Parathyroid adenoma (tissue), 2 donors: ENCODE data around the gene ENPP7.

ENCODE experiments used
- H2AFZ ChIP-seq: fragments of 300-600 bp; sonication (generic); one replicate; pipeline ENCODE4 v1.7.0; 2017; ENCODE audit warnings: antibody characterized with exemption, mild to moderate bottlenecking
- H3K27ac ChIP-seq: fragments of 300-600 bp; sonication (generic); one replicate; pipeline ENCODE4 v1.7.0; 2017
- H3K27me3 ChIP-seq: fragments of 300-600 bp; sonication (generic); one replicate; pipeline ENCODE4 v1.7.0; 2017; ENCODE audit warnings: low read length; ENCODE audit not compliant: control insufficient read depth, insufficient read depth
- H3K36me3 ChIP-seq: fragments of 300-600 bp; sonication (generic); one replicate; pipeline ENCODE4 v1.7.0; 2017; ENCODE audit warnings: low read length; ENCODE audit not compliant: control insufficient read depth, insufficient read depth
- H3K4me1 ChIP-seq: fragments of 300-600 bp; sonication (generic); one replicate; pipeline ENCODE4 v1.7.0; 2017; ENCODE audit warnings: control low read depth
- H3K4me2 ChIP-seq: fragments of 300-600 bp; sonication (generic); one replicate; pipeline ENCODE4 v1.7.0; 2017; ENCODE audit warnings: low read length
- H3K4me3 ChIP-seq: fragments of 300-600 bp; sonication (generic); one replicate; pipeline ENCODE4 v1.7.0; 2017; ENCODE audit warnings: low read depth, low read length
- H3K79me2 ChIP-seq: fragments of 300-600 bp; sonication (generic); one replicate; pipeline ENCODE4 v1.7.0; 2017; ENCODE audit warnings: control low read depth
- H3K9ac ChIP-seq: fragments of 300-600 bp; sonication (generic); one replicate; pipeline ENCODE4 v1.7.0; 2017; ENCODE audit warnings: mild to moderate bottlenecking
- H3K9me3 ChIP-seq: fragments of 300-600 bp; sonication (generic); one replicate; pipeline ENCODE4 v1.7.0; 2017; ENCODE audit warnings: low read length; ENCODE audit not compliant: control insufficient read depth
- CTCF ChIP-seq: fragments of 300-600 bp; sonication (generic); IDR thresholded peaks from one replicate; pipeline ENCODE4 v1.7.0; 2017; ENCODE audit warnings: antibody characterized with exemption, mild to moderate bottlenecking
- donor health status: primary hyperparathyroidism.

ENPP7 gene

GRCh38 chr17:79778504-79779083 lies 47.9 kb downstream of the ENPP7 start:
- Histone ChIP-seq H3K27ac (no peak overlapping the region), H3K27me3 (no peaks in the 10 kb centered on the region), H2AFZ (peak overlapping the region; percentile 77), H3K9me3 (no peaks in the 10 kb centered on the region), H3K79me2 (no peaks in the 10 kb centered on the region), H3K4me1 (no peaks in the 10 kb centered on the region), H3K4me3 (peak overlapping the region; percentile 52), H3K36me3 (no peaks in the 10 kb centered on the region), H3K9ac (no peak overlapping the region), H3K4me2 (peak overlapping the region; percentile 66)
- TF ChIP-seq CTCF = no peak

- H3K36me3 ChIP-seq = no peaks in the 10 kb centered on the region
- no peaks in the 10 kb centered on the region for H3K4me1 ChIP-seq
- no peaks in the 10 kb centered on the region for H3K9me3 ChIP-seq
- peak overlapping the region; percentile 52 for H3K4me3 ChIP-seq
- TF ChIP-seq CTCF = no peak
- no peak overlapping the region for H3K9ac ChIP-seq
- peak overlapping the region; percentile 77 for H2AFZ ChIP-seq
- H3K27me3 ChIP-seq = no peaks in the 10 kb centered on the region
- peak overlapping the region; percentile 66 for H3K4me2 ChIP-seq
- no peak overlapping the region for H3K27ac ChIP-seq
- no peaks in the 10 kb centered on the region for H3K79me2 ChIP-seq
These were observed 48.4 kb downstream of the ENPP7 start for GRCh38 chr17:79779084-79779529.

- H3K36me3 ChIP-seq = no peaks in the 10 kb centered on the region
- H3K4me1 ChIP-seq = no peaks in the 10 kb centered on the region
- no peak for TF ChIP-seq CTCF
- H3K9ac ChIP-seq = no peak overlapping the region
- no peak overlapping the region for H3K4me3 ChIP-seq
- H3K9me3 ChIP-seq = no peaks in the 10 kb centered on the region
- no peak overlapping the region for H3K4me2 ChIP-seq
- no peak overlapping the region for H3K27ac ChIP-seq
- no peaks in the 10 kb centered on the region for H3K79me2 ChIP-seq
- H3K27me3 ChIP-seq = no peaks in the 10 kb centered on the region
- no peak overlapping the region for H2AFZ ChIP-seq
These were observed 49.1 kb downstream of the ENPP7 start for GRCh38 chr17:79779661-79780365.

- Histone ChIP-seq H3K4me3 (no peak overlapping the region), H3K27ac (no peak overlapping the region), H3K9ac (no peak overlapping the region), H3K79me2 (no peaks in the 10 kb centered on the region), H3K36me3 (no peaks in the 10 kb centered on the region), H3K4me2 (no peak overlapping the region), H3K9me3 (no peaks in the 10 kb centered on the region), H3K4me1 (no peaks in the 10 kb centered on the region), H2AFZ (no peak overlapping the region), H3K27me3 (no peaks in the 10 kb centered on the region)
- no peak for TF ChIP-seq CTCF
These were observed 50.4 kb downstream of the ENPP7 start for GRCh38 chr17:79781012-79781650.
